NCI-H1105 (cell line): Measurements from ENCODE around the gene RALGAPA2.
A peak's percentile ranks its signal among the peaks of the same experiment; 100 is the strongest.

Experiments used
- DNase-seq: peaks from one replicate; lab custom pipeline; 2025; lab: John Stamatoyannopoulos, UW

Gene RALGAPA2

GRCh38 chr20:20630551-20630950, 81.9 kb downstream of the RALGAPA2 start:
- no peak for DNase-seq

- DNase-seq, result no peak
Measured at GRCh38 chr20:20629556-20630188, 82.8 kb downstream of the RALGAPA2 start.

GRCh38 chr20:20628314-20628713, 84.1 kb downstream of the RALGAPA2 start:
- DNase-seq, result no peak

- DNase-seq, result no peak
Measured at GRCh38 chr20:20627471-20627870, 85.0 kb downstream of the RALGAPA2 start.

GRCh38 chr20:20624914-20625313, 87.5 kb downstream of the RALGAPA2 start:
- peak; percentile 99 for DNase-seq

GRCh38 chr20:20621195-20621594, 91.2 kb downstream of the RALGAPA2 start:
- no peak for DNase-seq

GRCh38 chr20:20614391-20614790, 98.1 kb downstream of the RALGAPA2 start:
- no peak for DNase-seq

- DNase-seq, result no peak
Measured at GRCh38 chr20:20612251-20612650, 100.2 kb downstream of the RALGAPA2 start.

- DNase-seq, result peak; percentile 60
Measured at GRCh38 chr20:20611167-20611566, 101.3 kb downstream of the RALGAPA2 start.

GRCh38 chr20:20609522-20609921, 102.9 kb downstream of the RALGAPA2 start:
- no peak for DNase-seq

GRCh38 chr20:20608641-20609040, 103.8 kb downstream of the RALGAPA2 start:
- DNase-seq, result no peak

- no peak for DNase-seq
Measured at GRCh38 chr20:20608041-20608440, 104.4 kb downstream of the RALGAPA2 start.

- DNase-seq, result no peak
Measured at GRCh38 chr20:20606881-20607280, 105.6 kb downstream of the RALGAPA2 start.

- no peak for DNase-seq
Measured at GRCh38 chr20:20606050-20606449, 106.4 kb downstream of the RALGAPA2 start.

- no peak for DNase-seq
Measured at GRCh38 chr20:20604907-20605306, 107.5 kb downstream of the RALGAPA2 start.

- no peak for DNase-seq
Measured at GRCh38 chr20:20604357-20604756, 108.1 kb downstream of the RALGAPA2 start.

- DNase-seq, result peak; percentile 99
Measured at GRCh38 chr20:20603339-20603990, 109.0 kb downstream of the RALGAPA2 start.

GRCh38 chr20:20597966-20598365, 114.5 kb downstream of the RALGAPA2 start:
- DNase-seq, result no peak

- DNase-seq, result peak; percentile 78
Measured at GRCh38 chr20:20594171-20594530, 118.3 kb downstream of the RALGAPA2 start.

- DNase-seq, result peak; percentile 98
Measured at GRCh38 chr20:20593447-20594170, 118.8 kb downstream of the RALGAPA2 start.

- no peak for DNase-seq
Measured at GRCh38 chr20:20585146-20585545, 127.3 kb downstream of the RALGAPA2 start.

GRCh38 chr20:20582734-20583133, 129.7 kb downstream of the RALGAPA2 start:
- no peak for DNase-seq

GRCh38 chr20:20580139-20580538, 132.3 kb downstream of the RALGAPA2 start:
- no peak for DNase-seq
